HG03045 (cell line): ENCODE measurements around the gene ANAPC2.

Experiments used
- ATAC-seq: cut with Tn5 transposase; IDR thresholded peaks from one replicate; pipeline ENCODE4 v1.9.1; 2021; ENCODE audit warnings: mild to moderate bottlenecking, moderate library complexity; ENCODE audit not compliant: unreplicated experiment

ANAPC2 gene

GRCh38 chr9:137188490-137189296 lies at the start of gene ANAPC2, which contains the start of gene SSNA1:
TSS of gene ANAPC2 (minus strand) at chr9:137188560. CDS start at chr9:137188532, 28 bp downstream.
TSS of gene SSNA1 (plus strand) at chr9:137188676. CDS start at chr9:137188727, 51 bp downstream.
- peak; percentile 76 for ATAC-seq

- ATAC-seq: no peak
These were observed 48.6 kb upstream of the ANAPC2 start for GRCh38 chr9:137236936-137237421.

- ATAC-seq: no peak
These were observed 48.0 kb upstream of the ANAPC2 start for GRCh38 chr9:137236238-137236935.

GRCh38 chr9:137235424-137236237 lies 47.3 kb upstream of the ANAPC2 start:
- ATAC-seq: no peak

GRCh38 chr9:137234758-137235423 lies 46.5 kb upstream of the ANAPC2 start:
- no peak for ATAC-seq

GRCh38 chr9:137234055-137234697 lies 45.8 kb upstream of the ANAPC2 start:
- no peak for ATAC-seq

- ATAC-seq: no peak
These were observed 45.0 kb upstream of the ANAPC2 start for GRCh38 chr9:137233143-137233980.

GRCh38 chr9:137232510-137232909 lies 44.1 kb upstream of the ANAPC2 start:
- no peak for ATAC-seq

- ATAC-seq: no peak
These were observed 43.7 kb upstream of the ANAPC2 start for GRCh38 chr9:137232101-137232500.

GRCh38 chr9:137231372-137232039 lies 43.1 kb upstream of the ANAPC2 start:
- no peak for ATAC-seq

GRCh38 chr9:137230705-137231371 lies 42.5 kb upstream of the ANAPC2 start, which contains the start of gene SLC34A3:
TSS of gene SLC34A3 (plus strand) at chr9:137230901. CDS start at chr9:137231703, 802 bp downstream.
- ATAC-seq: no peak

GRCh38 chr9:137229903-137230704 lies 41.7 kb upstream of the ANAPC2 start:
- no peak for ATAC-seq

- ATAC-seq: no peak
These were observed 40.9 kb upstream of the ANAPC2 start for GRCh38 chr9:137228968-137229896.

- ATAC-seq: no peak
These were observed 40.2 kb upstream of the ANAPC2 start for GRCh38 chr9:137228506-137228967.

GRCh38 chr9:137227853-137228505 lies 39.6 kb upstream of the ANAPC2 start:
- no peak for ATAC-seq
